Fibroblast of pulmonary artery (primary cell): ENCODE results near the gene LIN37.
"Not testable (repeated sequence)": the region's sequence is repeated elsewhere in the genome, so short reads cannot be mapped to it uniquely, and the experiment has no call there.

ENCODE experiments used
- DNase-seq: peaks from one replicate; pipeline ENCODE4 v3.0.0-alpha.2; 2010; ENCODE audit warnings: low read depth
- H3K4me3 ChIP-seq: replicated peaks from 2 replicates; pipeline ENCODE4 v1.5.1; 2011; ENCODE audit warnings: low read depth, mild to moderate bottlenecking, control low read depth, low read length, moderate library complexity
- TF ChIP-seq, protein P1 (sequence below): IDR thresholded peaks from 2 replicates; pipeline ENCODE4 v1.5.1; 2011; ENCODE audit warnings: mild to moderate bottlenecking, control low read depth, low read length, inconsistent platforms; ENCODE audit errors: missing control alignments

LIN37 gene

DNA sequence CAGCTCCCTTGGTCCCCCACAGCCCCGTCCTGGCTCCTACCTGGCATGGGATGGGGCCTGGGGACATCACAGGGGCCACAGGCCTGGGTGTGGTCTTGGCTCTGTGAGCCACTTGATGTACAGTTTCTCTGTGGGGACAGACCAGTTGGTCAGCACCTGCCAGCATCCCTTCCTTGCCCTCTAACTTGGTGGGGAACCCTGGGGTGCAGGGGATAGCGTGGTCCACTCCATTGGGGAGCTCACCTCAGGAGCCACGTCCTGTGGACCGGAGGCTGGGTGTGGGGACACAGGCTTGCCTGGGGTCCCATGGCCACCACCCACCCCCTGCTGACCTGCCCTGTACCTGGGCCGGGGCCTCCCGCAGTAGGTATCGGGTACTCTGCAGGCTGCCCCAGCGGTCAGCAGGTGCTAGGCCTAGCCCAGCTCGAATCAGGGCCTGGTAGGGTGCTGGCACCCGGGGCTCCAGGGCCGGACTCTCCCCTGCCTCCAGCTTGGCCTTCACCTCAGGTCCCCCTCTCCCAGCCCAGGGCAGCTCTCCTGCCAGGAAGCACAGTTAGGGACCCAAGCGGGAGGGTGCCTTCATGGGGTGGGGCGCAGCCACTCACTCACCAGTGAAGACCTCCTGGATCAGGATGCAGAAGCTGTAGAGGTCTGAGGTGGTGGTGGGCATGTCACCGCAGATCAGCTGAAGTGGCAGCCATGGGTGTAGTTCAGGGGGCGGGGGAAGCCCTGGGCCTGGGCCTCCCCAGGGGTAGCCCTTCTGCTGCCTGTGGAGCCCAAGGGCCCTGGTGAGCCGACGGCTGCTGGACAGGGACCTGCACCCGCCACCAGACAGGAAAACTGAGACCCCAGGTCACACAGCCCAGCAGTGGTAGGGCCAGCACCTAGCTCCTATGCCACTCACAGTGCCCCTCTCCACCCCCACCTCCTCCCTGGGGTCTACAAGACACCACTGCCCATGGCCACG, 41.9 kb downstream of the LIN37 start:
- H3K4me3 ChIP-seq: no peak overlapping the region
- TF ChIP-seq, protein P1, sequence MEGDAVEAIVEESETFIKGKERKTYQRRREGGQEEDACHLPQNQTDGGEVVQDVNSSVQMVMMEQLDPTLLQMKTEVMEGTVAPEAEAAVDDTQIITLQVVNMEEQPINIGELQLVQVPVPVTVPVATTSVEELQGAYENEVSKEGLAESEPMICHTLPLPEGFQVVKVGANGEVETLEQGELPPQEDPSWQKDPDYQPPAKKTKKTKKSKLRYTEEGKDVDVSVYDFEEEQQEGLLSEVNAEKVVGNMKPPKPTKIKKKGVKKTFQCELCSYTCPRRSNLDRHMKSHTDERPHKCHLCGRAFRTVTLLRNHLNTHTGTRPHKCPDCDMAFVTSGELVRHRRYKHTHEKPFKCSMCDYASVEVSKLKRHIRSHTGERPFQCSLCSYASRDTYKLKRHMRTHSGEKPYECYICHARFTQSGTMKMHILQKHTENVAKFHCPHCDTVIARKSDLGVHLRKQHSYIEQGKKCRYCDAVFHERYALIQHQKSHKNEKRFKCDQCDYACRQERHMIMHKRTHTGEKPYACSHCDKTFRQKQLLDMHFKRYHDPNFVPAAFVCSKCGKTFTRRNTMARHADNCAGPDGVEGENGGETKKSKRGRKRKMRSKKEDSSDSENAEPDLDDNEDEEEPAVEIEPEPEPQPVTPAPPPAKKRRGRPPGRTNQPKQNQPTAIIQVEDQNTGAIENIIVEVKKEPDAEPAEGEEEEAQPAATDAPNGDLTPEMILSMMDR: no peak
- no peak for DNase-seq

DNA sequence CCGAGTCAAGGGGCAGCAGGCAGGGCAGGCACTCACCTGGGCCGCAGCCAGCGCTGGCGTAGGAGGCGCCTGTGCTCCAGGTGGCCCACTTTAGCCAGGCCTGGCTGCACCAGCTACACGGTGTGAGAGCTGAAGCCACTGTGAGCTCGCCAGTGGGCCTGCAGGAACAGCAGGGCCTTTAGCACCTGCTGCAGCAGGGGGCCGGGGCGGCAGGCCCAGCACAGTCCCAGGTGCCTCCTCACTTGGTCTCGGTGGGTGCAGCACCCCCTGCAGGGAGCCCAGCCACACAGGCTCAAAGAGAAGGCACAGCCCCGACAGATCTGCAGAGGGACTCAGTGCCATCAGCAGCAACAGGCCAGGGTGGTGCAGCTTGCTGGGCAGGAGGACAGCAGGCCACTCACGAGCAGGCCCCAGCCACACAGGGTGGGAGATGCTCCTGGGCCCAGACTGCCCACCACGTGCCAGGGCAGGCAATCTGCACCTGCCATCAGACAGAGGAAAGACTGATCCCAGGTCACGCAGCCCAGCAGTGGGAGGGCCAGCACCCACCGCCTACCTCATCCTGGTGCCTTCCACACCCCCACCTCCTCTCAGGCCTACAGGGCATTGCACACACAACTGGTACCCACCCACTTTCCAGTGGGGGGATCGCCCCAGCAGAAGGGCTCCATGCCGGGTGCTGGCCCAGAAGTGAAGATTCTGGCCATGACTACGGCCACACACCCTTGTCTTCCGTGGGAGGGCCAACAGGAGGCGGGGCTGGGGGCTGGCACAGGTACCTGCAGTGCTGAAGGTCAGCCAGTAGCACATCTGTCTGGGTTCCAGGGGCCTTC, 42.8 kb downstream of the LIN37 start:
- no peak for DNase-seq
- TF ChIP-seq, protein P1: no peak
- H3K4me3 ChIP-seq: no peak overlapping the region

DNA sequence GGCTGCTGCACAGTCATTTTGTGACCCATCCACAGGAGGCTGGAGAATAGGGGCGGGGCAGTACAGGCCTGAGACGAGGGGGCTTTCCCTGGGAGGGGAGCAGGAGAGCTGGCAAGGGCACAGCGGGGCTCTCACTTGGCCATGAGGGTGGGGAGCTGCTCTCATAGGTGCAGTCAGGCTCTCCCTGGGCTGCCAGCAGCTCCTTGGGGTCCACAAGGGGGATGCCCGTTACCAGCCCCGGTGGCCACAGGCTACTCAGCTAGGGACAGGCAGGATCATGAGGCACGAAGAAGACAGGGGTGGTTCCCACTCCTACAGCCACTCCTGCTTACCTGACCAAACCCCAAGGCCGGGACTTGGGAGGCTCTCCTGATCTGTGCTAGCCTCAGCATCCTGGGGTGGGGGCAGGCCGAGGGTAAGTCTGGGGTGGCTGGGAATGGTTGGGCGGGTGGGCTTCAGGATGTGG, 43.5 kb downstream of the LIN37 start:
- TF ChIP-seq, protein P1: no peak
- H3K4me3 ChIP-seq: no peak overlapping the region
- DNase-seq: no peak

DNA sequence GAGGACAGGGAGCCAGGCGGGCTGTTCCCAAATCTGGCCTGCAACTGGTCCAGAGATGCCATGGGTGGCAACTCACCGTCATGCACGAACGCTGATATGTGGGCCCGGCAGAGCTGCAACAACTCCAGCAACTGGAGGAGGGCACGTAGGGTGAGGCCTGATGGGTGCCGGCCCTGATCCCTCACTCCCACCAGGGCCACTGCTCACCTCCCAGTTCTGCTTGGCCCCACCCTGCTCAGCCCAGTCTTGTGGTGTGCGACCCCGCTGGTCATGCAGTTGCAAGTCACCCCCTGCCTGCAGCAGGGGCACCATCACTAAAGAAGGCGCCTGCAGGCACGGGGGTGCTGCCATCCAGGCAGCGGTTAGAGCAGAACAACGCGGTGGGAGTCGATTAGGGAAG, 43.9 kb downstream of the LIN37 start:
- TF ChIP-seq, protein P1: no peak
- no peak for DNase-seq
- no peak overlapping the region for H3K4me3 ChIP-seq

DNA sequence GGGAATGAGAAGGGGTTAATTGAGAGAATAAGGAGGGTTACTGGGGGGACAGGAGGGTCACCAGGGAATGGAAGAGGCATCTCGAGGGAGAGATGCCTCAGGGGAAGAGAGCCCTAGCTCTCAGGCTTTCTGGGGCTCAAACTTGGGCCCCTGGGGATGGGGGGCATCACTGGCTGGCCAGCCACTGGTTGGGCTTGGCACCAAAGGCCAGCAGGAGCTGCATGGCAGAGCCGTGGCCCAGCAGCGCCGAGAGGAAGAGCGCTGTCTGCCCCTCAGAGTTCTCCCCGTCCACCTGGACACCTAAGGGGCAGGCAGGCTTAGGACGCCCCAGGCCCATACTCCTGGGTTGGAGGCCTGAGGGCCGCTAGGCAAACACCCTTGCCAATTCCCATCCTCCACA, 44.5 kb downstream of the LIN37 start:
- TF ChIP-seq, protein P1: no peak
- DNase-seq: no peak
- H3K4me3 ChIP-seq: no peak overlapping the region

DNA sequence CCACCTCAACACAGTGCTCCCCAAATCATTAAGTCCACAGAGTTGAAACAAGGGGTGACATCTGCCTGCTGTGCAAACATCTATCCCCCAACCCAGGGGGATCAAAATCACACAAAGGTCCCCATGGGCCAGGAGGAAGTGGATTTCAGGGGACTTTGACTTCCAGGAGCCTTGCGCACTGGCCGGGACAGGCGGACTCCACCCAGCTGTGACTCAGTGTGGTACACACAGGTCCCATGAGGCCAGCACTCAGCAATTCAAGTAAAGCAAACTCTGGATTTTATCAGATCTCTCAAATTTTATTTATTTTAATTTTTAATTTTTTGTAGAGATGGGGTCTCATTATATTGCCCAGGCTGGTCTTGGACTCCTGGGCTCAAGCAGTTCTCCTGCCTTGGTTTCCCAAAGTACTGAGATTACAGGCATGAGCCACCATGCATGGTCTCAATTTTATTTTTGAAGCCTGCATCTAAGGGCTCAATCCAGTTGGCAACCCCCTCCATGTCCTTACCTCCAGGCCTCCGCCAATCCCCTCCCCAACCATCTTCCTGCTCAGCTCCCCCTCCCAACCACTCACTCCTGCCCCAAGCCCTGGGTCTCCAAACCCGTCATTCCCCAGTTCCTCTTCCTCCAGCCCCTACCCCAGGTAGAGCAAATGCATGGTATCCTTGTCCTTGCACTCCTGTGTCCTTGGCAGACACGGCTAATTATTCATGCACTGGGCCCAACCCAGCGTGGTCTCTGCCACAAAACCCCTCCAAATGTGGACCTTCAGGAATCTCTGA, 45.2 kb downstream of the LIN37 start:
- no peak overlapping the region for H3K4me3 ChIP-seq
- peak; percentile 15 for DNase-seq
- TF ChIP-seq, protein P1: no peak

DNA sequence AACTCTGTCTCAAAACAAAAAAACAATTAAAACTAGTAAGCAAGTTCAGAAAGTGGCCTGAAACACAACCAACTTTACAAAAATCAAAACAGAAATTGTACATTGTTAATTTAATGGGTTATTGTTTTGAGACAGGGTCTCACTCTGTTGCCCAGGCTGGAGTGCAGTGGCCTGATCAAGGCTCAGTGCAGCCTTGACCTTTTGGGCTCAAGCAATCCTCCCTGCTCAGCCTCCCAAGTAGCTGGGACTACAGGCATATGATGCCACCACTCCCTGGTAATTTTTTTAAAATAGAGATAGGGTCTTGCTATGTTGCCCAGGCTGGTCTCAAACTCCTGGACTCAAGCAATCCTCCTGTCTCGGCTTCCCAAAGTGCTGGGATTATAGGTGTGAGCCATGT, 47.2 kb downstream of the LIN37 start:
- DNase-seq: not testable (repeated sequence)

More for the DNA sequence above, 47.2 kb downstream of the LIN37 start:
- not testable (repeated sequence) for H3K4me3 ChIP-seq
